Loucy (cell line): ENCODE data around the gene PRAF2.

Experiments
- H2AFZ ChIP-seq: fragments of 200-600 bp; sonication (generic); 2 replicates; pipeline ENCODE4 v1.6.0; 2016; ENCODE audit warnings: antibody characterized with exemption, mild to moderate bottlenecking, low read length, moderate library complexity
- H3F3A ChIP-seq: fragments of 200-600 bp; 2 replicates; pipeline ENCODE4 v1.6.0; 2016; ENCODE audit warnings: antibody characterized with exemption, low read depth, mild to moderate bottlenecking
- H3K27me3 ChIP-seq: fragments of 200-600 bp; sonication (generic); 2 replicates; pipeline ENCODE4 v1.6.1; 2014; ENCODE audit warnings: low read length, mild to moderate bottlenecking; ENCODE audit not compliant: insufficient read depth, poor library complexity, severe bottlenecking
- H3K36me3 ChIP-seq: fragments of 200-600 bp; sonication (generic); 2 replicates; pipeline ENCODE4 v1.6.1; 2016; ENCODE audit warnings: low read length; ENCODE audit not compliant: insufficient read depth
- H3K4me1 ChIP-seq: fragments of 200-600 bp; sonication (generic); 2 replicates; pipeline ENCODE4 v1.5.1; 2014; ENCODE audit warnings: low read length, mild to moderate bottlenecking; ENCODE audit not compliant: insufficient read depth, poor library complexity, severe bottlenecking
- H3K4me2 ChIP-seq: fragments of 200-600 bp; sonication (generic); 2 replicates; pipeline ENCODE4 v1.6.0; 2014; ENCODE audit warnings: antibody characterized with exemption, low read length, low read depth, mild to moderate bottlenecking; ENCODE audit not compliant: poor library complexity, severe bottlenecking
- H3K4me3 ChIP-seq: fragments of 200-600 bp; sonication (generic); 2 replicates; pipeline ENCODE4 v1.5.1; 2014; ENCODE audit warnings: low read length, mild to moderate bottlenecking, mixed read lengths; ENCODE audit not compliant: poor library complexity, severe bottlenecking
- H3K79me2 ChIP-seq: fragments of 200-600 bp; sonication (generic); 2 replicates; pipeline ENCODE4 v1.6.1; 2014; ENCODE audit warnings: low read length; ENCODE audit not compliant: insufficient read depth
- H3K9ac ChIP-seq: fragments of 200-600 bp; sonication (generic); 2 replicates; pipeline ENCODE4 v1.6.0; 2014; ENCODE audit warnings: mild to moderate bottlenecking, low read depth, low read length, moderate library complexity; ENCODE audit not compliant: poor library complexity, severe bottlenecking
- H3K9me2 ChIP-seq: fragments of 200-600 bp; sonication (generic); replicated peaks from 2 replicates; pipeline ENCODE4 v1.6.1; 2016; ENCODE audit warnings: low read depth, low read length, mixed read lengths
- H3K9me3 ChIP-seq: fragments of 200-600 bp; sonication (generic); 2 replicates; pipeline ENCODE4 v1.6.1; 2014; ENCODE audit warnings: mild to moderate bottlenecking, antibody characterized with exemption, low read length, low read depth; ENCODE audit not compliant: insufficient read depth
- H4K20me1 ChIP-seq: fragments of 200-600 bp; sonication (generic); 2 replicates; pipeline ENCODE4 v1.6.0; 2014; ENCODE audit warnings: antibody characterized with exemption, low read length, mild to moderate bottlenecking; ENCODE audit not compliant: insufficient read depth, poor library complexity, severe bottlenecking
- CTCF ChIP-seq: fragments of 200-600 bp; sonication (generic); conservative IDR thresholded peaks from 2 replicates; pipeline ENCODE4 v1.5.1; 2014; ENCODE audit warnings: mild to moderate bottlenecking, antibody characterized with exemption, low read length
- EZH2phosphoT487 ChIP-seq: fragments of 200-600 bp; IDR thresholded peaks from 2 replicates; pipeline ENCODE4 v1.6.1; 2018; ENCODE audit warnings: antibody characterized with exemption, mild to moderate bottlenecking, moderate library complexity, borderline replicate concordance

The PRAF2 gene

DNA sequence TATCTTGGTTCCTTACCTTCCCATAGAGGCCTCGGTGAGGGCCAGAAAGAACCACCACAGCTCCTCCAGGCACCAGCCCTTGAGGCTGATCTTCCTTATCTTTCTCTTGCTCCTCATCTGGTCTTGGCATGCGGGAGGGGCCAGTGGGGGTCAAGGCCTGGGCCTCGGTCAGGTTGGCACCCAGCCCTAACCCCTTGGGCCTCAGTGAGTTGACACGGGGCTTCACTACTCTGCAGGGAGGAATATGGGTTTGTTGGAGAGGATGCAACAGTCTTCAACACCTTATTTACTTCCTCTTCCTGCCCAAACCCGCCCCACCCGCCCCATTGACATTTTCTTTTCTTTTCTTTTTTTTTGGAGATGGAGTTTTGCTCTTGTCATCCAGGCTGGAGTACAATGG is 43.8 kb upstream of the PRAF2 start:
- Histone ChIP-seq H3K4me2 (no peak overlapping the region), H3K9me2 (no peaks in the 10 kb centered on the region), H3K4me1 (no peaks in the 10 kb centered on the region), H3K9ac (no peak overlapping the region), H2AFZ (no peak overlapping the region), H3K4me3 (no peak overlapping the region), H3K27me3 (no peaks in the 10 kb centered on the region), H3K79me2 (peaks cover 11% of the 10 kb centered on the region; the same call in 1 of the 2 replicates), H3K9me3 (no peaks in the 10 kb centered on the region), H3F3A (no peaks in the 10 kb centered on the region), H4K20me1 (no peaks in the 10 kb centered on the region), H3K36me3 (no peaks in the 10 kb centered on the region)
- TF ChIP-seq CTCF: no peak
- no peak for TF ChIP-seq EZH2phosphoT487

- no peaks in the 10 kb centered on the region for H3F3A ChIP-seq
- no peaks in the 10 kb centered on the region for H3K9me3 ChIP-seq
- no peaks in the 10 kb centered on the region for H4K20me1 ChIP-seq
- TF ChIP-seq EZH2phosphoT487 (no peak), CTCF (no peak)
- no peaks in the 10 kb centered on the region for H3K36me3 ChIP-seq
- no peak overlapping the region for H3K9ac ChIP-seq
- no peaks in the 10 kb centered on the region for H3K4me1 ChIP-seq
- H3K79me2 ChIP-seq: peaks cover 2% of the 10 kb centered on the region; the same call in 1 of the 2 replicates
- no peak overlapping the region for H3K4me2 ChIP-seq
- no peaks in the 10 kb centered on the region for H3K9me2 ChIP-seq
- H3K27me3 ChIP-seq: no peaks in the 10 kb centered on the region
- no peak overlapping the region for H2AFZ ChIP-seq
- no peak overlapping the region for H3K4me3 ChIP-seq
Observed at GRCh38 chrX:49116716-49117115, 42.9 kb upstream of the PRAF2 start.

DNA sequence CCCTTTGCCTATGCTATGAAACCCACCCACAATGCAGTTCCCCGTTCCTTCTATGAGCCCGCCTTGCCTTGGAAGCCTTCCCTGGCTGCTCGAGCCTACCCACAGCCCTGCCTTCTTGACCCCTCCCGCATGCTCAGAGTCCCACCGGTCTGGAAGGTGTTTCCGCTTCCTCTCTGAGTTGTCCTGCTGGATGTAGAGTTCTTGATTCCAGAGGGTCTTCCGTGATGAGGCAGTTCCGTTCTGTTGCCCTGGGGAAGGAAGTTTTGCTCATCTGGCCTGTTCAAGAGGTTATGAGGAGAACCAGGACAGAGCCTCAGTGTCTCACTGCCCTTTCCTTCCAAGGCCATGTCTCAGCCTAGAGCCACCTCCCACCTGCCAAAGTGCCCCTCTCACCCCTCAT is 42.3 kb upstream of the PRAF2 start:
- H3K27me3 ChIP-seq: no peaks in the 10 kb centered on the region
- H2AFZ ChIP-seq: no peak overlapping the region
- no peaks in the 10 kb centered on the region for H3K36me3 ChIP-seq
- H3K79me2 ChIP-seq: no peaks in the 10 kb centered on the region
- H3K9me2 ChIP-seq: no peaks in the 10 kb centered on the region
- H3K4me1 ChIP-seq: no peaks in the 10 kb centered on the region
- no peak overlapping the region for H3K4me2 ChIP-seq
- H3K9ac ChIP-seq: no peak overlapping the region
- H3K9me3 ChIP-seq: no peaks in the 10 kb centered on the region
- TF ChIP-seq EZH2phosphoT487: no peak
- no peak for TF ChIP-seq CTCF
- H3K4me3 ChIP-seq: no peak overlapping the region
- no peaks in the 10 kb centered on the region for H3F3A ChIP-seq
- no peaks in the 10 kb centered on the region for H4K20me1 ChIP-seq
